MCF 10A (cell line): ENCODE data around the gene CHDH. TPM values are rescaled to one million over a fixed set of nuclear protein-coding genes. Genes with fewer than 3 reads are reported as not detected.

Source experiments
- BruUV-seq: library from RNA; stranded (reverse); fragments of 400-500 nt; replicated peaks from 2 replicates; lab custom pipeline; 2021; lab: Mats Ljungman, UMichigan
- CTCF ChIA-PET: fragments of 300-600 bp; sonication (Branson Sonifier 250); formaldehyde crosslinking; extraction: SDS; loops from one replicate; lab custom pipeline; 2021; ENCODE audit warnings: antibody characterized with exemption, inconsistent platforms; lab: Yijun Ruan, JAX
- POLR2A ChIA-PET: fragments of 300-600, 350-650 bp; sonication (Branson Sonifier 250); formaldehyde crosslinking; extraction: SDS; loops from one replicate; lab custom pipeline; 2020; ENCODE audit warnings: antibody characterized with exemption, inconsistent platforms; lab: Yijun Ruan, JAX
- DNase-seq: peaks from one replicate; pipeline ENCODE4 v3.0.0-alpha.2; 2018; ENCODE audit not compliant: unreplicated experiment
- H3K27ac Mint-ChIP-seq: one replicate; pipeline ENCODE4 v1.8.0; 2022; ENCODE audit warnings: mild to moderate bottlenecking, low read depth, mixed read lengths; ENCODE audit not compliant: unreplicated experiment
- H3K27me3 Mint-ChIP-seq: one replicate; pipeline ENCODE4 v1.8.0; 2022; ENCODE audit warnings: mixed read lengths; ENCODE audit not compliant: insufficient read depth, unreplicated experiment
- H3K36me3 Mint-ChIP-seq: one replicate; pipeline ENCODE4 v1.8.0; 2022; ENCODE audit warnings: mild to moderate bottlenecking, moderate library complexity, mixed read lengths; ENCODE audit not compliant: insufficient read depth, unreplicated experiment
- H3K4me1 Mint-ChIP-seq: one replicate; pipeline ENCODE4 v1.8.0; 2022; ENCODE audit warnings: mixed read lengths; ENCODE audit not compliant: insufficient read depth, unreplicated experiment
- H3K4me3 Mint-ChIP-seq: one replicate; pipeline ENCODE4 v1.8.0; 2022; ENCODE audit warnings: mild to moderate bottlenecking, moderate library complexity, mixed read lengths; ENCODE audit not compliant: unreplicated experiment
- H3K9me3 Mint-ChIP-seq: one replicate; pipeline ENCODE4 v1.8.0; 2022; ENCODE audit warnings: mixed read lengths; ENCODE audit not compliant: unreplicated experiment
- CTCF ChIP-seq: fragments of 200-600 bp; IDR thresholded peaks from one replicate; pipeline ENCODE4 v1.8.0; 2022; ENCODE audit warnings: antibody characterized with exemption, mild to moderate bottlenecking; ENCODE audit not compliant: unreplicated experiment
- intact Hi-C: fragments of 100-400 bp; cut with micrococcal nuclease; formaldehyde crosslinking; loops from 2 replicates; pipeline ENCODE4 v1.14.1; 2022
- total RNA-seq: library from RNA; stranded (reverse); gene quantifications from 2 replicates; pipeline ENCODE4 v1.2.3, GENCODE V29; 2022

CHDH gene
- total RNA-seq, 1 experiment from 2014 or later, result 0.49 TPM

GRCh38 chr3:53789459-53789858 is 56.8 kb downstream of the CHDH start:
- no peaks in the 10 kb centered on the region for H3K36me3 Mint-ChIP-seq
- intact Hi-C loops, result no loop called here
- no peak overlapping the region for H3K4me3 Mint-ChIP-seq
- peaks cover 29% of the 10 kb centered on the region for H3K27me3 Mint-ChIP-seq
- H3K4me1 Mint-ChIP-seq, result no peaks in the 10 kb centered on the region
- BruUV-seq, result no TSS peak
- no peak for DNase-seq
- H3K27ac Mint-ChIP-seq, result no peak overlapping the region
- ChIA-PET POLR2A (interaction anchor here (0.9 kb wide), 1 partner anchor 15 kb away, joined by 5 read pairs; no protein-coding TSS in a partner anchor), CTCF (no interaction called here)
- no peaks in the 10 kb centered on the region for H3K9me3 Mint-ChIP-seq
- no peak for TF ChIP-seq CTCF

- DNase-seq, result no peak
- no peaks in the 10 kb centered on the region for H3K9me3 Mint-ChIP-seq
- intact Hi-C loops, result no loop called here
- CTCF ChIA-PET, result interaction anchor here (0.6 to 0.9 kb wide), 2 partner anchors 9 to 320 kb away, joined by 3 to 4 read pairs; no protein-coding TSS in a partner anchor
- no peaks in the 10 kb centered on the region for H3K4me1 Mint-ChIP-seq
- no TSS peak for BruUV-seq
- H3K4me3 Mint-ChIP-seq, result no peak overlapping the region
- no peaks in the 10 kb centered on the region for H3K36me3 Mint-ChIP-seq
- peaks cover 43% of the 10 kb centered on the region for H3K27me3 Mint-ChIP-seq
- no peak for TF ChIP-seq CTCF
- no peak overlapping the region for H3K27ac Mint-ChIP-seq
- POLR2A ChIA-PET, result no interaction called here
Measured at GRCh38 chr3:53788038-53788437, 58.2 kb downstream of the CHDH start.

GRCh38 chr3:53787016-53787415 is 59.2 kb downstream of the CHDH start:
- ChIA-PET CTCF (no interaction called here), POLR2A (no interaction called here)
- no peaks in the 10 kb centered on the region for H3K9me3 Mint-ChIP-seq
- H3K4me1 Mint-ChIP-seq, result no peaks in the 10 kb centered on the region
- H3K27ac Mint-ChIP-seq, result no peak overlapping the region
- BruUV-seq, result no TSS peak
- intact Hi-C loops, result no loop called here
- H3K4me3 Mint-ChIP-seq, result no peak overlapping the region
- H3K27me3 Mint-ChIP-seq, result peaks cover 48% of the 10 kb centered on the region
- no peak for TF ChIP-seq CTCF
- H3K36me3 Mint-ChIP-seq, result no peaks in the 10 kb centered on the region
- DNase-seq, result no peak

GRCh38 chr3:53780806-53781205 is 65.4 kb downstream of the CHDH start:
- no peak overlapping the region for H3K4me3 Mint-ChIP-seq
- peaks cover 30% of the 10 kb centered on the region for H3K27me3 Mint-ChIP-seq
- peaks cover 11% of the 10 kb centered on the region for H3K4me1 Mint-ChIP-seq
- POLR2A ChIA-PET, result no interaction called here
- no peak for DNase-seq
- CTCF ChIA-PET, result interaction anchor here (0.6 to 0.7 kb wide), 2 partner anchors 132 to 877 kb away, joined by 3 read pairs; no protein-coding TSS in a partner anchor
- no peaks in the 10 kb centered on the region for H3K36me3 Mint-ChIP-seq
- H3K9me3 Mint-ChIP-seq, result no peaks in the 10 kb centered on the region
- no peak overlapping the region for H3K27ac Mint-ChIP-seq
- BruUV-seq, result no TSS peak
- no peak for TF ChIP-seq CTCF
- intact Hi-C loops, result no loop called here
